ENCODE results near the gene HECTD1.
"Not testable (repeated sequence)": the region's sequence is repeated elsewhere in the genome, so short reads cannot be mapped to it uniquely, and the experiment has no call there.

The HECTD1 gene

GRCh38 chr14:31086466-31086865 is 121.1 kb downstream of the HECTD1 start:
- DNase-seq = not testable (repeated sequence)

GRCh38 chr14:31085027-31085426 is 122.6 kb downstream of the HECTD1 start:
- DNase-seq = no peak

GRCh38 chr14:31084385-31084784 is 123.2 kb downstream of the HECTD1 start:
- no peak for DNase-seq

GRCh38 chr14:31083781-31084180 is 123.8 kb downstream of the HECTD1 start:
- no peak for DNase-seq

- no peak for DNase-seq
These were observed 127.1 kb downstream of the HECTD1 start for GRCh38 chr14:31080484-31080883.

- DNase-seq = no peak
These were observed 127.5 kb downstream of the HECTD1 start for GRCh38 chr14:31080056-31080455.

GRCh38 chr14:31078766-31079165 is 128.8 kb downstream of the HECTD1 start:
- DNase-seq = no peak

- no peak for DNase-seq
These were observed 132.4 kb downstream of the HECTD1 start for GRCh38 chr14:31075144-31075543.

- no peak for DNase-seq
These were observed 136.4 kb downstream of the HECTD1 start for GRCh38 chr14:31071151-31071550.

- DNase-seq = no peak
These were observed 137.2 kb downstream of the HECTD1 start for GRCh38 chr14:31070431-31070830.

- DNase-seq = no peak
These were observed 138.2 kb downstream of the HECTD1 start for GRCh38 chr14:31069343-31069742.

- no peak for DNase-seq
These were observed 139.4 kb downstream of the HECTD1 start for GRCh38 chr14:31068235-31068634.

GRCh38 chr14:31062908-31063307 is 144.7 kb downstream of the HECTD1 start:
- not testable (repeated sequence) for DNase-seq

GRCh38 chr14:31060253-31060875 is 147.2 kb downstream of the HECTD1 start:
- DNase-seq = no peak

- no peak for DNase-seq
These were observed 148.3 kb downstream of the HECTD1 start for GRCh38 chr14:31059152-31059924.

GRCh38 chr14:31057701-31058364 is 149.8 kb downstream of the HECTD1 start:
- DNase-seq = no peak

GRCh38 chr14:31057035-31057434 is 150.6 kb downstream of the HECTD1 start:
- no peak for DNase-seq

- not testable (repeated sequence) for DNase-seq
These were observed 154.5 kb downstream of the HECTD1 start for GRCh38 chr14:31052905-31053586.

GRCh38 chr14:31051511-31051910 is 156.1 kb downstream of the HECTD1 start:
- DNase-seq = no peak

GRCh38 chr14:31051023-31051422 is 156.6 kb downstream of the HECTD1 start:
- DNase-seq = no peak

All from effector CD8-positive, alpha-beta T cell (primary cell).